ENCODE data around the gene CDH13.

GRCh38 chr16:83363521-83363920, 736.8 kb downstream of the CDH13 start:
- no peak for TF ChIP-seq CTCF (IDR thresholded peaks at IDR 0.05; ENCODE audit: low read length)
- no peak for TF ChIP-seq EZH2phosphoT487 (IDR thresholded peaks at IDR 0.05; ENCODE audit: low read length)
